ENCODE measurements around the gene EHHADH. TPM values are rescaled to one million over a fixed set of nuclear protein-coding genes. Genes with fewer than 3 reads are reported as not detected.

The EHHADH gene
- total RNA-seq, 1 donor from 2014 or later: 1.1 TPM

DNA sequence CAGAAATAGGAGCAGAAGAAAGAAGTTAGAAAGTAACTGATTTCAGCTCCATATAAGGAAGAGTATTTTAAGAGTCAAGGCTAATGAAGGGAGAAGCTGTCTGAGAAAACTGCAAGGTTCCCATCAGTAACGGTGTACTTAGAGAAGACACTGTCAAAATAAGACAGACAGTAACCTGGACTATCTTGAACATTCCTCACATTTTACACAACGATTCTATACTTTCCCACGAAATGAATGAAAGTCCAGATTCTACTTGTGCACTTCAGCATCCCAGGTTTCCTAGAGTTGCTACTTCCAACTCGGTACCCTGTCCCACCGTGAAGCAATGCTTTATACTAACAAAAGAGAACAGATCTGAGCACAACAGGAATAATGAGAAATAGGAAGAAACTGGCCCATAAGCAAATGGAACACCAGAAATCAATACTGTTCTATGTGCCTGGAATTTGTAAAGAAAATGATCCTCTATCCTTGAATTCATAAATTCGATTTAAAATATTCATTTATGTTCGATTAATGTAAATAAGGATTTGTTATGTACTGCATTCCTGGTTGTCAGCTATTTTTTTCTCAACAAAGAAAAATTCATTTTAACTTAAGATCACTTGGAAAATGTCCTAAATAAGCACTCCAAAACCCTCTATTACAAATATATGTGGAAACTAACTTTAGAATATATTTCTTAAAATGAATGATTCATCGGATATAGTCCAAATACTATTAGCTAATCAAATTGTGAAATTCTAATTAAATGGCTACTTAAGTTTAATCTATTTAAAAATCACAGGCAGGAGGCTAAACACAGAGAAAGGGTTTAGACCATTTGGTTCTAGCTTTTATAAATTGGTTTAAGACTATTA is 102.5 kb downstream of the EHHADH start:
- intact Hi-C loops (cut with micrococcal nuclease): no loop called here
- H3K4me3 Mint-ChIP-seq: no peak overlapping the region
- no peaks in the 10 kb centered on the region for H3K36me3 Mint-ChIP-seq (ENCODE audit: low read depth)
- ATAC-seq (ENCODE audit: low read depth) (no peak), DNase-seq (no peak)
- H3K27ac Mint-ChIP-seq: no peak overlapping the region
- ChIA-PET CTCF (no interaction called here), POLR2A (no interaction called here)
- no peaks in the 10 kb centered on the region for H3K9me3 Mint-ChIP-seq
- H3K4me1 Mint-ChIP-seq: peaks cover 6% of the 10 kb centered on the region
- TF ChIP-seq, protein P1, sequence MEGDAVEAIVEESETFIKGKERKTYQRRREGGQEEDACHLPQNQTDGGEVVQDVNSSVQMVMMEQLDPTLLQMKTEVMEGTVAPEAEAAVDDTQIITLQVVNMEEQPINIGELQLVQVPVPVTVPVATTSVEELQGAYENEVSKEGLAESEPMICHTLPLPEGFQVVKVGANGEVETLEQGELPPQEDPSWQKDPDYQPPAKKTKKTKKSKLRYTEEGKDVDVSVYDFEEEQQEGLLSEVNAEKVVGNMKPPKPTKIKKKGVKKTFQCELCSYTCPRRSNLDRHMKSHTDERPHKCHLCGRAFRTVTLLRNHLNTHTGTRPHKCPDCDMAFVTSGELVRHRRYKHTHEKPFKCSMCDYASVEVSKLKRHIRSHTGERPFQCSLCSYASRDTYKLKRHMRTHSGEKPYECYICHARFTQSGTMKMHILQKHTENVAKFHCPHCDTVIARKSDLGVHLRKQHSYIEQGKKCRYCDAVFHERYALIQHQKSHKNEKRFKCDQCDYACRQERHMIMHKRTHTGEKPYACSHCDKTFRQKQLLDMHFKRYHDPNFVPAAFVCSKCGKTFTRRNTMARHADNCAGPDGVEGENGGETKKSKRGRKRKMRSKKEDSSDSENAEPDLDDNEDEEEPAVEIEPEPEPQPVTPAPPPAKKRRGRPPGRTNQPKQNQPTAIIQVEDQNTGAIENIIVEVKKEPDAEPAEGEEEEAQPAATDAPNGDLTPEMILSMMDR (IDR thresholded peaks at IDR 0.05): no peak
- H3K27me3 Mint-ChIP-seq: peaks cover 21% of the 10 kb centered on the region

DNA sequence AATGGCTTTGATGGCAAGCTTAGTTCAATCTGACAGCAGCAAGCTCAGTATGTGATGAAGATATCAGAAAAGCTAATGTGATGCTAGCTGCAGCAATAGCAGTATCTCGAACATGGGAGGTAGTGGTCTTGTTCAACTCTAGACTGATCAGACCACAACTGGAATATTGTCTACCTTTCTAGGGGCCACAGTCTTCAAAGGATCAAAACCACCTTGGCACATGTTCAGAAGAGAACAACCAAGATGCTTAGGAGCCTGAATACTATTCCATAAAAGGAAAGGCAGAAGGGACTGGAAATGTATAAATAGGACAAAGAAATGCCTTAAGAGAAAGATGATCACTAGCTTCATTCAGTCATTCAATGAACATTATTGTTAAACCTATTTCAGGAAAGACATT is 103.3 kb downstream of the EHHADH start:
- CTCF ChIA-PET: no interaction called here
- intact Hi-C loops (cut with micrococcal nuclease): no loop called here
- Mint-ChIP-seq H3K4me3 (no peak overlapping the region), H3K27me3 (peaks cover 24% of the 10 kb centered on the region), H3K27ac (no peak overlapping the region), H3K9me3 (no peaks in the 10 kb centered on the region), H3K36me3 (ENCODE audit: low read depth) (no peaks in the 10 kb centered on the region), H3K4me1 (peaks cover 6% of the 10 kb centered on the region)
- ATAC-seq (ENCODE audit: low read depth): no peak
- DNase-seq: no peak
- POLR2A ChIA-PET: no interaction called here
- TF ChIP-seq, protein P1 (IDR thresholded peaks at IDR 0.05): no peak

DNA sequence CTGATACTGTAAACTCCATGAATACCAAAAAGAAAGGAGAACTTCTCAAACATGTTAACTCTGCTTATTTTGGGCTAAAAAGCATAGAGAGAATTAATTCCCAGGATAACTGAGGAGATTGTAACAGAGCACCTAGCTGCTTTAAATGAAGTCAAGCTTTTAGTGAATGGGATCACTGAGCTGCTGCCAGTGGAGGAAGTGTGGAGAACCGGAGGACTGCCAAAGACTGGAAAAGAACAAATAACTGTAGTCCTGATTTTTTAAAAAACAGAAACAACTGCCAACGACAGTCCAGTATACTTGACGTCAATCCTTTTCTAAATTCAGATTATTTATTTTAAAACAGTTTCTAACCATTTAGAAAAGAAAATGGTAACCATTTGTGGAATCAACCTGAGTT is 104.3 kb downstream of the EHHADH start:
- TF ChIP-seq, protein P1 (IDR thresholded peaks at IDR 0.05): no peak
- CTCF ChIA-PET: no interaction called here
- peaks cover 24% of the 10 kb centered on the region for H3K27me3 Mint-ChIP-seq
- H3K27ac Mint-ChIP-seq: no peak overlapping the region
- ATAC-seq (ENCODE audit: low read depth) (no peak), DNase-seq (no peak)
- peaks cover 6% of the 10 kb centered on the region for H3K4me1 Mint-ChIP-seq
- H3K4me3 Mint-ChIP-seq: no peak overlapping the region
- POLR2A ChIA-PET: no interaction called here
- no peaks in the 10 kb centered on the region for H3K9me3 Mint-ChIP-seq
- intact Hi-C loops (cut with micrococcal nuclease): no loop called here
- H3K36me3 Mint-ChIP-seq (ENCODE audit: low read depth): no peaks in the 10 kb centered on the region

DNA sequence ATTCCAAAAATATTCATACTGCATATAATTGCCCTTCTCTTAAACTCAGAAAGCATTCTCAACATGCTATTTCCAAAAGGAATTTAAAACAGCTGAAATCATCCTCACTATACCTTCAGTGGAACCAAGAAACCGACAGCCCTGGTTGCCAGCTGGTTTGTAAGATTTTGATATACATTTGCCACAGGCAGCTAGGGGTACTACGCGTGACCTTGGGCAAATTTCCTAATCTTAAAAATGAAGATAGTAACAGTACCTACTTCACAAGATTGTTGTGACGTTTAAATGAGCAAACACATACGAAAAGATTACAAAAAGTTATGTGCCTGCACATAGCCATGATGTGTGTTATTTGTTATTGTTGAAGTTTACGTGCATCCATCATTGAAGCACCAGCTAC is 108.3 kb downstream of the EHHADH start:
- ChIA-PET POLR2A (no interaction called here), CTCF (interaction anchor here (0.6 kb wide), 2 partner anchors 33 to 473 kb away, joined by 3 to 4 read pairs; no protein-coding TSS in a partner anchor)
- Mint-ChIP-seq H3K27ac (no peak overlapping the region), H3K36me3 (ENCODE audit: low read depth) (no peaks in the 10 kb centered on the region), H3K4me3 (no peak overlapping the region), H3K9me3 (no peaks in the 10 kb centered on the region), H3K27me3 (peaks cover 11% of the 10 kb centered on the region), H3K4me1 (no peaks in the 10 kb centered on the region)
- intact Hi-C loops (cut with micrococcal nuclease): no loop called here
- TF ChIP-seq, protein P1 (IDR thresholded peaks at IDR 0.05): no peak
- ATAC-seq (ENCODE audit: low read depth) (no peak), DNase-seq (no peak)

DNA sequence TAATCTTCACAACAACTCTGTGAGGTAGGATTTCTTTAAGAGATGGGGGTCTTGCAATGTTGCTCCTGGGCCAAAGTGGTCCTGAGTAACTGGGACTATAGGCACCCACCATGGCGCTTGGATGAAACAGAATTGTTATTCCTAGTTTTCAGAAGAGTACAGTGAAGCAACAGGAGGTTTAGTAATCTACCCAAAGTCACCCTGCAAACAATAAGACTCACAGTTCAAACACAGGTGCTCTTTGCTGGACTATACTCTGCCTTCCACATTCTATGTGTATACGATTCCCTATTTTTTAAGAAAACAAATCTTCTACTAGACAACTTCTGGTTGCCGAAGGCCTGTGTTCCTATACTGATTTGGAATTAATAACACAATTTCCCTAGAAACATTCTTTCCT is 109.1 kb downstream of the EHHADH start:
- Mint-ChIP-seq H3K27ac (no peak overlapping the region), H3K27me3 (peaks cover 7% of the 10 kb centered on the region), H3K4me1 (no peaks in the 10 kb centered on the region), H3K9me3 (no peaks in the 10 kb centered on the region), H3K36me3 (ENCODE audit: low read depth) (no peaks in the 10 kb centered on the region), H3K4me3 (no peak overlapping the region)
- TF ChIP-seq, protein P1 (IDR thresholded peaks at IDR 0.05): no peak
- ChIA-PET POLR2A (no interaction called here), CTCF (no interaction called here)
- DNase-seq (no peak), ATAC-seq (ENCODE audit: low read depth) (no peak)
- intact Hi-C loops (cut with micrococcal nuclease): no loop called here

Other genes starting within 250 kb of the EHHADH start
- not detected in 2 replicates for gene C3orf70, start 101.0 kb downstream of the EHHADH start, total RNA-seq
- 10.5 and 10.6 TPM in 2 replicates for gene MAP3K13, start 109.1 kb upstream of the EHHADH start, total RNA-seq
- 20.7 and 23.3 TPM in 2 replicates for gene TMEM41A, start 245.0 kb upstream of the EHHADH start, total RNA-seq